ENCODE data around the gene GALNT18. TPM values are rescaled to one million over a fixed set of nuclear protein-coding genes. Genes with fewer than 3 reads are reported as not detected.

GALNT18 gene
- total and polyA plus RNA-seq, 4 donors, result 2.1 to 11.0 (median 3.8) TPM

- Histone ChIP-seq H3K36me3 (ENCODE audit: control insufficient read depth in 4 of 4, insufficient read depth in 3 of 4, low read depth in 1 of 4, low read length in 3 of 4) (peaks cover 0 to 14% (median 2%) of the 10 kb centered on the region in 4 donors), H3K4me1 (ENCODE audit: control insufficient read depth in 4 of 4, insufficient read depth in 4 of 4, low read length in 3 of 4) (peaks cover 0 to 6% (median 2%) of the 10 kb centered on the region in 4 donors), H3K27me3 (ENCODE audit: control insufficient read depth in 4 of 4, insufficient read depth in 4 of 4, low read length in 3 of 4) (no peaks in the 10 kb centered on the region), H3K27ac (ENCODE audit: low read depth in 1 of 2, low read length in 2 of 2) (peak overlapping the region in 1 of 2 donors; percentile 43), H3K9me3 (ENCODE audit: control insufficient read depth in 4 of 4, low read length in 3 of 4) (no peaks in the 10 kb centered on the region), H3K4me3 (ENCODE audit: low read depth in 1 of 3, low read length in 3 of 3) (no peak overlapping the region), H3K9ac (ENCODE audit: low read depth in 1 of 2, low read length in 2 of 2) (no peak overlapping the region)
- no peak for TF ChIP-seq HNF4G (IDR thresholded peaks at IDR 0.05)
- TF ChIP-seq SP1 (IDR thresholded peaks at IDR 0.05), result peak; percentile 35
- TF ChIP-seq CTCF (IDR thresholded peaks at IDR 0.05; ENCODE audit: low read depth, low read length, missing input control), result no peak
- no peak for TF ChIP-seq ZBTB33 (IDR thresholded peaks at IDR 0.05)
- TF ChIP-seq HNF4A (conservative IDR thresholded peaks at IDR 0.05), result peak in 1 of 2 donors; percentile 29
- TF ChIP-seq TAF1 (conservative IDR thresholded peaks at IDR 0.05), result no peak
- peak; percentile 68 for TF ChIP-seq NR2F2 (IDR thresholded peaks at IDR 0.05)
- TF ChIP-seq RXRA (IDR thresholded peaks at IDR 0.05), result peak; percentile 46 to 52
- no peak for TF ChIP-seq GABPA (IDR thresholded peaks at IDR 0.05 in 1 of 2, conservative IDR thresholded peaks at IDR 0.05 in 1 of 2)
- 51% methylated on average over 6 of the region's 6 CpGs for WGBS
- no peak for DNase-seq (ENCODE audit: low spot score)
These were observed 307.7 kb downstream of the GALNT18 start for GRCh38 chr11:11313902-11314692.

- no peak overlapping the region for H3K9ac ChIP-seq (ENCODE audit: low read depth in 1 of 2, low read length in 2 of 2)
- peaks cover 0 to 6% (median 2%) of the 10 kb centered on the region in 4 donors for H3K4me1 ChIP-seq (ENCODE audit: control insufficient read depth in 4 of 4, insufficient read depth in 4 of 4, low read length in 3 of 4)
- no peaks in the 10 kb centered on the region for H3K27me3 ChIP-seq (ENCODE audit: control insufficient read depth in 4 of 4, insufficient read depth in 4 of 4, low read length in 3 of 4)
- no peak overlapping the region for H3K27ac ChIP-seq (ENCODE audit: low read depth in 1 of 2, low read length in 2 of 2)
- no peak for TF ChIP-seq REST (IDR thresholded peaks at IDR 0.05)
- no peak for TF ChIP-seq ATF3 (IDR thresholded peaks at IDR 0.05)
- peak; percentile 7 for TF ChIP-seq MAX (IDR thresholded peaks at IDR 0.05)
- no peaks in the 10 kb centered on the region for H3K9me3 ChIP-seq (ENCODE audit: control insufficient read depth in 4 of 4, low read length in 3 of 4)
- no peak overlapping the region for H3K4me3 ChIP-seq (ENCODE audit: low read depth in 1 of 3, low read length in 3 of 3)
- 53% methylated on average over 1 of the region's 1 CpG for WGBS
- DNase-seq (ENCODE audit: low spot score), result no peak
- H3K36me3 ChIP-seq (ENCODE audit: control insufficient read depth in 4 of 4, insufficient read depth in 3 of 4, low read depth in 1 of 4, low read length in 3 of 4), result peaks cover 0 to 12% (median 1%) of the 10 kb centered on the region in 4 donors
These were observed 308.4 kb downstream of the GALNT18 start for GRCh38 chr11:11313426-11313825.

Measured in liver (tissue), 9 donors.